Stimulated activated CD8-positive, alpha-beta memory T cell treated with anti-CD3 and anti-CD28 coated beads, Interleukin-7, amount 100 ng/mL, for 24 hours (primary cell): ENCODE data around the gene APOBEC3B.
"Not testable (repeated sequence)": the region's sequence is repeated elsewhere in the genome, so short reads cannot be mapped to it uniquely, and the experiment has no call there.

Experiments used
- DNase-seq: peaks from one replicate; pipeline ENCODE4 v3.0.0-alpha.2; 2020; ENCODE audit warnings: low read depth

Gene APOBEC3B

GRCh38 chr22:38951734-38952133 lies 30.4 kb upstream of the APOBEC3B start:
- DNase-seq, result no peak

GRCh38 chr22:38952281-38952993 lies 29.7 kb upstream of the APOBEC3B start:
- no peak for DNase-seq

GRCh38 chr22:38953091-38953490 lies 29.1 kb upstream of the APOBEC3B start:
- no peak for DNase-seq

- peak; percentile 44 for DNase-seq
These were observed 28.4 kb upstream of the APOBEC3B start for GRCh38 chr22:38953577-38954413.

GRCh38 chr22:38954414-38955043 lies 27.6 kb upstream of the APOBEC3B start:
- no peak for DNase-seq

- no peak for DNase-seq
These were observed 26.8 kb upstream of the APOBEC3B start for GRCh38 chr22:38955250-38955905.

- DNase-seq, result no peak
These were observed 26.2 kb upstream of the APOBEC3B start for GRCh38 chr22:38955926-38956325.

GRCh38 chr22:38956551-38956950 lies 25.6 kb upstream of the APOBEC3B start:
- no peak for DNase-seq

GRCh38 chr22:38957046-38957770 lies 24.9 kb upstream of the APOBEC3B start, which contains the start of gene APOBEC3A:
TSS of gene APOBEC3A (plus strand) at chr22:38957609. CDS start at chr22:38957692, 83 bp downstream.
- no peak for DNase-seq

GRCh38 chr22:38957808-38958650 lies 24.1 kb upstream of the APOBEC3B start:
- no peak for DNase-seq

- not testable (repeated sequence) for DNase-seq
These were observed 23.6 kb upstream of the APOBEC3B start for GRCh38 chr22:38958651-38958943.

- no peak for DNase-seq
These were observed 22.6 kb upstream of the APOBEC3B start for GRCh38 chr22:38959590-38959989.

GRCh38 chr22:38960673-38961072 lies 21.5 kb upstream of the APOBEC3B start:
- not testable (repeated sequence) for DNase-seq

GRCh38 chr22:38963291-38963738 lies 18.8 kb upstream of the APOBEC3B start:
- DNase-seq, result not testable (repeated sequence)

GRCh38 chr22:38963872-38964271 lies 18.3 kb upstream of the APOBEC3B start:
- DNase-seq, result no peak

- DNase-seq, result no peak
These were observed 17.8 kb upstream of the APOBEC3B start for GRCh38 chr22:38964306-38964705.

GRCh38 chr22:38964989-38965388 lies 17.2 kb upstream of the APOBEC3B start:
- DNase-seq, result no peak

- DNase-seq, result no peak
These were observed 16.4 kb upstream of the APOBEC3B start for GRCh38 chr22:38965614-38966379.

- no peak for DNase-seq
These were observed 15.8 kb upstream of the APOBEC3B start for GRCh38 chr22:38966380-38966702.

GRCh38 chr22:38966942-38967341 lies 15.2 kb upstream of the APOBEC3B start:
- no peak for DNase-seq
